HepG2 (cell line): Measurements from ENCODE around the gene STYXL1. TPM values are rescaled to one million over a fixed set of nuclear protein-coding genes. Genes with fewer than 3 reads are reported as not detected.
A peak's percentile ranks its signal among the peaks of the same experiment; 100 is the strongest.

Experiments
- FIP1L1 ChIP-seq: fragments of 200-400 bp; formaldehyde crosslinking; IDR thresholded peaks from 2 replicates; pipeline ENCODE4 v1.6.1; 2018; ENCODE audit warnings: low read depth, mild to moderate bottlenecking, low read length, moderate library complexity, borderline replicate concordance; ENCODE audit not compliant: insufficient read depth
- HDAC6 ChIP-seq: fragments of 200-600 bp; sonication (generic); IDR thresholded peaks from 2 replicates; pipeline ENCODE4 v1.7.0; 2017; ENCODE audit warnings: mild to moderate bottlenecking, antibody characterized with exemption, low read length, low read depth
- KDM5B ChIP-seq: sonication (generic); formaldehyde crosslinking; IDR thresholded peaks from 2 replicates; pipeline ENCODE4 v1.4.0; 2020; ENCODE audit warnings: missing genetic modification reagents, mild to moderate bottlenecking, borderline replicate concordance
- MAFG ChIP-seq: sonication (generic); formaldehyde crosslinking; IDR thresholded peaks from 2 replicates; pipeline ENCODE4 v1.5.1; 2020; ENCODE audit warnings: mild to moderate bottlenecking, missing genetic modification reagents
- MED8 ChIP-seq: sonication (generic); formaldehyde crosslinking; IDR thresholded peaks from 2 replicates; pipeline ENCODE4 v1.8.1; 2023; ENCODE audit warnings: mild to moderate bottlenecking, missing genetic modification reagents; ENCODE audit not compliant: insufficient replicate concordance
- MEIS2 ChIP-seq: sonication (generic); formaldehyde crosslinking; IDR thresholded peaks from 2 replicates; pipeline ENCODE4 v1.9.0; 2021; ENCODE audit warnings: mild to moderate bottlenecking, missing genetic modification reagents
- MYC ChIP-seq: sonication (generic); formaldehyde crosslinking; IDR thresholded peaks from 2 replicates; pipeline ENCODE4 v1.9.0; 2021; ENCODE audit warnings: missing genetic modification reagents, borderline replicate concordance
- ZBTB21 ChIP-seq: sonication (generic); formaldehyde crosslinking; IDR thresholded peaks from 2 replicates; pipeline ENCODE4 v1.4.0; 2020; ENCODE audit warnings: missing genetic modification reagents
- ZNF547 ChIP-seq: sonication (generic); formaldehyde crosslinking; IDR thresholded peaks from 2 replicates; pipeline ENCODE4 v1.5.1; 2020; ENCODE audit warnings: mild to moderate bottlenecking, missing genetic modification reagents
- ZNF562 ChIP-seq: sonication (generic); formaldehyde crosslinking; IDR thresholded peaks from 2 replicates; pipeline ENCODE4 v1.8.0; 2022; ENCODE audit warnings: missing genetic modification reagents, borderline replicate concordance
- polyA plus RNA-seq, 8 experiments: library from polyadenylated mRNA; depleted of rRNA in 3 of 8; stranded (reverse) in 7 of 8; unstranded in 1 of 8; fragments of >200 nt; fragmentation: Illumina TruSeq in 4 of 8; extraction: Trizol in 4 of 8; gene quantifications; 2 replicates each; pipeline versions ENCODE4 v1.2.1 to v1.2.3, GENCODE V29; 2011 to 2016; ENCODE audit warnings: low read depth in 4 of 8, missing spikeins in 1 of 8, mixed read lengths in 1 of 8; ENCODE audit not compliant: insufficient read depth in 1 of 8
- total RNA-seq, 5 experiments: library from RNA; depleted of rRNA; stranded (reverse); fragments of >200 nt; fragmentation: Illumina TruSeq; extraction: Trizol; gene quantifications; 2 replicates each; pipeline ENCODE4 v1.2.3, GENCODE V29; 2016; ENCODE audit warnings: low read depth in 1 of 5
- TF ChIP-seq, protein P1 (sequence below): sonication (generic); formaldehyde crosslinking; IDR thresholded peaks from 2 replicates; pipeline ENCODE4 v1.4.0; 2020; ENCODE audit warnings: missing genetic modification reagents
- TF ChIP-seq, protein P2 (sequence below): IDR thresholded peaks from 2 replicates; pipeline ENCODE4 v1.6.1; 2018; ENCODE audit warnings: missing genetic modification reagents, mild to moderate bottlenecking, missing compliant biosample characterization
- TF ChIP-seq, protein P3 (sequence below): sonication (generic); formaldehyde crosslinking; IDR thresholded peaks from 2 replicates; pipeline ENCODE4 v1.8.1; 2023; ENCODE audit warnings: mild to moderate bottlenecking, inconsistent platforms, moderate library complexity, missing genetic modification reagents, borderline replicate concordance
- TF ChIP-seq, protein P4 (sequence below): sonication (generic); formaldehyde crosslinking; IDR thresholded peaks from 2 replicates; pipeline ENCODE4 v1.5.1; 2020; ENCODE audit warnings: mild to moderate bottlenecking, missing genetic modification reagents, moderate library complexity
- TF ChIP-seq, protein P5 (sequence below): sonication (generic); formaldehyde crosslinking; IDR thresholded peaks from 2 replicates; pipeline ENCODE4; 2020; ENCODE audit warnings: missing genetic modification reagents, mild to moderate bottlenecking, borderline replicate concordance

The STYXL1 gene
- total and polyA plus RNA-seq, 2 of the 13 experiments (the other 11 are each of a cell fraction or from before 2014, with no cell fraction given), result 23.9 to 38.3 TPM

DNA sequence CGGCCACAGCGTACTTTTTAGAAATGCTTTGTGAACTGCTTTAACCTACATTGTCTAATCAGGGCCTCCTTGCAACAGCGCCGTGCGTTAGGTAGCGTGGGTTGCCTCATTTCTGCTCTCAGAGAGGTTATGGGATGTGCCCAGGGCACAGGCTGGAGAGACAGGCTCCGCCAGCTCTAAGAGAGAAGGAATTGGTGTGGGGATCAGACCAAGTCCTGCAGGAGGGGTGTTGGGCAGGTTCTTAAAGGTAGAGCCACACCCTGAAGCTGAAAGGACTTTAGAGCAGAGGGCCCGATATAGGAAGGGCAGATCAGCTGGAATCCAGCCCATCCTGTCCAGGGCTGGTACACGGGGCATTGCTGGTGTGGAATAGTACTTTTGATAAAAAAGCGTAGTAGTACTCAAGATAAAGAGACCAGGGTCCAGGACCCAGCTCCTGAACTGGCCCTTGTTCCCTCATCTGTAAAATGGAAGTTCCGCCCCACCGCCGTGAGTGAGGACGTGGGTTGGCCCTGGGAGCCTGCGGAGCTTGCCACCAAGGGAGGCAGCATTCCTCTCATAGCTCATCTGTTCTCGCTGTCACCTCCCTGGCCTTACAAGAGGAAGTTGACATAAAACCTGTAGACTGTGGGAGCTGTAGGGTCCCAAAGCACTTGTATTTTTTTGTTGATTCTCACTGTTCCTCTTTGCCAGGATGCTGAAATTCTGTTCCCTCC lies 90.6 kb downstream of the STYXL1 start (continued):
- TF ChIP-seq, protein P1, sequence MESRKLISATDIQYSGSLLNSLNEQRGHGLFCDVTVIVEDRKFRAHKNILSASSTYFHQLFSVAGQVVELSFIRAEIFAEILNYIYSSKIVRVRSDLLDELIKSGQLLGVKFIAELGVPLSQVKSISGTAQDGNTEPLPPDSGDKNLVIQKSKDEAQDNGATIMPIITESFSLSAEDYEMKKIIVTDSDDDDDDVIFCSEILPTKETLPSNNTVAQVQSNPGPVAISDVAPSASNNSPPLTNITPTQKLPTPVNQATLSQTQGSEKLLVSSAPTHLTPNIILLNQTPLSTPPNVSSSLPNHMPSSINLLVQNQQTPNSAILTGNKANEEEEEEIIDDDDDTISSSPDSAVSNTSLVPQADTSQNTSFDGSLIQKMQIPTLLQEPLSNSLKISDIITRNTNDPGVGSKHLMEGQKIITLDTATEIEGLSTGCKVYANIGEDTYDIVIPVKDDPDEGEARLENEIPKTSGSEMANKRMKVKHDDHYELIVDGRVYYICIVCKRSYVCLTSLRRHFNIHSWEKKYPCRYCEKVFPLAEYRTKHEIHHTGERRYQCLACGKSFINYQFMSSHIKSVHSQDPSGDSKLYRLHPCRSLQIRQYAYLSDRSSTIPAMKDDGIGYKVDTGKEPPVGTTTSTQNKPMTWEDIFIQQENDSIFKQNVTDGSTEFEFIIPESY (CRISPR knock-in tag), result peak; percentile 83
- TF ChIP-seq, protein P2, sequence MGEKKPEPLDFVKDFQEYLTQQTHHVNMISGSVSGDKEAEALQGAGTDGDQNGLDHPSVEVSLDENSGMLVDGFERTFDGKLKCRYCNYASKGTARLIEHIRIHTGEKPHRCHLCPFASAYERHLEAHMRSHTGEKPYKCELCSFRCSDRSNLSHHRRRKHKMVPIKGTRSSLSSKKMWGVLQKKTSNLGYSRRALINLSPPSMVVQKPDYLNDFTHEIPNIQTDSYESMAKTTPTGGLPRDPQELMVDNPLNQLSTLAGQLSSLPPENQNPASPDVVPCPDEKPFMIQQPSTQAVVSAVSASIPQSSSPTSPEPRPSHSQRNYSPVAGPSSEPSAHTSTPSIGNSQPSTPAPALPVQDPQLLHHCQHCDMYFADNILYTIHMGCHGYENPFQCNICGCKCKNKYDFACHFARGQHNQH (CRISPR knock-in tag), result no peak
- TF ChIP-seq ZNF547, result no peak
- no peak for TF ChIP-seq MED8 (CRISPR knock-in tag)
- TF ChIP-seq MAFG (CRISPR knock-in tag), result no peak
- no peak for TF ChIP-seq ZBTB21
- 0 out of 2 replicates have a peak, but pooled peaks have one; percentile 19 for TF ChIP-seq MYC (CRISPR knock-in tag)
- TF ChIP-seq ZNF562 (CRISPR knock-in tag), result no peak
- no peak for TF ChIP-seq MEIS2 (CRISPR knock-in tag)
- TF ChIP-seq, protein P3, sequence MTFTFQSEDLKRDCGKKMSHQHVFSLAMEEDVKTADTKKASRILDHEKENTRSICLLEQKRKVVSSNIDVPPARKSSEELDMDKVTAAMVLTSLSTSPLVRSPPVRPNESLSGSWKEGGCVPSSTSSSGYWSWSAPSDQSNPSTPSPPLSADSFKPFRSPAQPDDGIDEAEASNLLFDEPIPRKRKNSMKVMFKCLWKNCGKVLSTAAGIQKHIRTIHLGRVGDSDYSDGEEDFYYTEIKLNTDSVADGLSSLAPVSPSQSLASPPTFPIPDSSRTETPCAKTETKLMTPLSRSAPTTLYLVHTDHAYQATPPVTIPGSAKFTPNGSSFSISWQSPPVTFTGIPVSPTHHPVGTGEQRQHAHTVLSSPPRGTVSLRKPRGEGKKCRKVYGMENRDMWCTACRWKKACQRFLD (CRISPR knock-in tag), result no peak
- TF ChIP-seq FIP1L1, result no peak
- TF ChIP-seq HDAC6, result no peak
- TF ChIP-seq, protein P4, sequence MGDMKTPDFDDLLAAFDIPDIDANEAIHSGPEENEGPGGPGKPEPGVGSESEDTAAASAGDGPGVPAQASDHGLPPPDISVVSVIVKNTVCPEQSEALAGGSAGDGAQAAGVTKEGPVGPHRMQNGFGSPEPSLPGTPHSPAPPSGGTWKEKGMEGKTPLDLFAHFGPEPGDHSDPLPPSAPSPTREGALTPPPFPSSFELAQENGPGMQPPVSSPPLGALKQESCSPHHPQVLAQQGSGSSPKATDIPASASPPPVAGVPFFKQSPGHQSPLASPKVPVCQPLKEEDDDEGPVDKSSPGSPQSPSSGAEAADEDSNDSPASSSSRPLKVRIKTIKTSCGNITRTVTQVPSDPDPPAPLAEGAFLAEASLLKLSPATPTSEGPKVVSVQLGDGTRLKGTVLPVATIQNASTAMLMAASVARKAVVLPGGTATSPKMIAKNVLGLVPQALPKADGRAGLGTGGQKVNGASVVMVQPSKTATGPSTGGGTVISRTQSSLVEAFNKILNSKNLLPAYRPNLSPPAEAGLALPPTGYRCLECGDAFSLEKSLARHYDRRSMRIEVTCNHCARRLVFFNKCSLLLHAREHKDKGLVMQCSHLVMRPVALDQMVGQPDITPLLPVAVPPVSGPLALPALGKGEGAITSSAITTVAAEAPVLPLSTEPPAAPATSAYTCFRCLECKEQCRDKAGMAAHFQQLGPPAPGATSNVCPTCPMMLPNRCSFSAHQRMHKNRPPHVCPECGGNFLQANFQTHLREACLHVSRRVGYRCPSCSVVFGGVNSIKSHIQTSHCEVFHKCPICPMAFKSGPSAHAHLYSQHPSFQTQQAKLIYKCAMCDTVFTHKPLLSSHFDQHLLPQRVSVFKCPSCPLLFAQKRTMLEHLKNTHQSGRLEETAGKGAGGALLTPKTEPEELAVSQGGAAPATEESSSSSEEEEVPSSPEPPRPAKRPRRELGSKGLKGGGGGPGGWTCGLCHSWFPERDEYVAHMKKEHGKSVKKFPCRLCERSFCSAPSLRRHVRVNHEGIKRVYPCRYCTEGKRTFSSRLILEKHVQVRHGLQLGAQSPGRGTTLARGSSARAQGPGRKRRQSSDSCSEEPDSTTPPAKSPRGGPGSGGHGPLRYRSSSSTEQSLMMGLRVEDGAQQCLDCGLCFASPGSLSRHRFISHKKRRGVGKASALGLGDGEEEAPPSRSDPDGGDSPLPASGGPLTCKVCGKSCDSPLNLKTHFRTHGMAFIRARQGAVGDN (CRISPR knock-in tag), result peak; percentile 30; the same call in 1 of the 2 replicates
- TF ChIP-seq, protein P5, sequence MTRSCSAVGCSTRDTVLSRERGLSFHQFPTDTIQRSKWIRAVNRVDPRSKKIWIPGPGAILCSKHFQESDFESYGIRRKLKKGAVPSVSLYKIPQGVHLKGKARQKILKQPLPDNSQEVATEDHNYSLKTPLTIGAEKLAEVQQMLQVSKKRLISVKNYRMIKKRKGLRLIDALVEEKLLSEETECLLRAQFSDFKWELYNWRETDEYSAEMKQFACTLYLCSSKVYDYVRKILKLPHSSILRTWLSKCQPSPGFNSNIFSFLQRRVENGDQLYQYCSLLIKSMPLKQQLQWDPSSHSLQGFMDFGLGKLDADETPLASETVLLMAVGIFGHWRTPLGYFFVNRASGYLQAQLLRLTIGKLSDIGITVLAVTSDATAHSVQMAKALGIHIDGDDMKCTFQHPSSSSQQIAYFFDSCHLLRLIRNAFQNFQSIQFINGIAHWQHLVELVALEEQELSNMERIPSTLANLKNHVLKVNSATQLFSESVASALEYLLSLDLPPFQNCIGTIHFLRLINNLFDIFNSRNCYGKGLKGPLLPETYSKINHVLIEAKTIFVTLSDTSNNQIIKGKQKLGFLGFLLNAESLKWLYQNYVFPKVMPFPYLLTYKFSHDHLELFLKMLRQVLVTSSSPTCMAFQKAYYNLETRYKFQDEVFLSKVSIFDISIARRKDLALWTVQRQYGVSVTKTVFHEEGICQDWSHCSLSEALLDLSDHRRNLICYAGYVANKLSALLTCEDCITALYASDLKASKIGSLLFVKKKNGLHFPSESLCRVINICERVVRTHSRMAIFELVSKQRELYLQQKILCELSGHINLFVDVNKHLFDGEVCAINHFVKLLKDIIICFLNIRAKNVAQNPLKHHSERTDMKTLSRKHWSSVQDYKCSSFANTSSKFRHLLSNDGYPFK, result peak; percentile 37; the same call in 1 of the 2 replicates
- TF ChIP-seq KDM5B (CRISPR knock-in tag), result no peak
